Measurements from ENCODE around the gene DNAH3. TPM values are rescaled to one million over a fixed set of nuclear protein-coding genes. Genes with fewer than 3 reads are reported as not detected.

The DNAH3 gene
- total and polyA plus RNA-seq, 2 of the 8 experiments (the other 6 are each of a cell fraction or from before 2014, with no cell fraction given) = 0.57 to 0.71 TPM

DNA sequence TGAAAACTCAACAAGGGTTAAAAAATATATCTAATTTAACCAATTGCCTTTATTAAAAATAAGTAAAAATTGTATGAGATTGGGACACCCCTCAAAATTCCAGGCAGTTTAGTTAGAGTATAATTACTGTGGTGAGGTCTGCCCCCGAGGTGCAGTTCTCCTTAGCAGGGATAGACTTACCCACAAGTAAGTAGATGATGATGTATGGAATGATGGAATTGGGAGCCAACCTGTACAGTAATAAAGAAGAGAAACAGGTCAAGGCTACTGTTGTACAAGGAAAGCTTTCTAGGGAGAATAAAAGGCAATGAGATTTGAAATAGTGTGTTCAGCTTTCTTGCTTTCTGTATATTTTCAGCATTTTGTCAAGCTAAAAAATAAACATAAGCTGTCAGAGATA, 9.6 kb upstream of the DNAH3 start:
- CTCF ChIA-PET (ENCODE audit: partially characterized antibody) = interaction anchor here (0.5 to 5.8 kb wide), 6 partner anchors 26 to 1157 kb away, joined by 3 to 42 read pairs (median 4); partner anchors contain the start of gene CRYM

More for the DNA sequence above, 9.6 kb upstream of the DNAH3 start:
- DNase-seq (ENCODE audit: low read depth in 1 of 2, low spot score in 2 of 2) (no peak), FAIRE-seq (no peak)
- peaks cover 0 to 7% (median 1%) of the 10 kb centered on the region in 4 experiments; a peak in 3 of 7 replicates for H3K27me3 ChIP-seq (replicated peaks in 1 of 4; ENCODE audit: control insufficient read depth in 3 of 4, extremely low read depth in 1 of 4, insufficient read depth in 3 of 4, low read length in 3 of 4)
- H3K27ac ChIP-seq (ENCODE audit: low read depth, low read length) = no peak overlapping the region
- H3K18ac ChIP-seq (ENCODE audit: extremely low read depth, low read length) = no peak overlapping the region
- POLR2A ChIA-PET (ENCODE audit: partially characterized antibody) = interaction anchor here (0.6 to 1.2 kb wide), 2 partner anchors 12 to 20 kb away, joined by 4 to 5 read pairs; no protein-coding TSS in a partner anchor
- no peaks in the 10 kb centered on the region for H3K9me3 ChIP-seq (ENCODE audit: insufficient read depth in 2 of 2, low read depth in 1 of 2, low read length in 1 of 2)
- peaks cover 11% of the 10 kb centered on the region for H3K23me2 ChIP-seq (ENCODE audit: low read depth, low read length)
- no peak for TF ChIP-seq ASH2L (IDR thresholded peaks at IDR 0.05; ENCODE audit: low read length)
- no peak for TF ChIP-seq SUZ12 (IDR thresholded peaks at IDR 0.05; ENCODE audit: low read length)
- no peak overlapping the region for H3K56ac ChIP-seq (replicated peaks; ENCODE audit: insufficient read length, low read depth, low read length)
- peaks cover 0 to 10% (median 5%) of the 10 kb centered on the region in 4 experiments; a peak in 4 of 7 replicates for H3K4me1 ChIP-seq (replicated peaks in 1 of 4; ENCODE audit: control insufficient read depth in 3 of 4, insufficient read depth in 4 of 4, low read length in 3 of 4)
- H2BK5ac ChIP-seq (ENCODE audit: low read depth, low read length) = no peak overlapping the region
- H2AFZ ChIP-seq (ENCODE audit: low read length) = no peak overlapping the region
- no peak overlapping the region for H2BK120ac ChIP-seq (replicated peaks; ENCODE audit: low read depth, low read length)
- no peak overlapping the region for H2BK15ac ChIP-seq (ENCODE audit: low read length)
- H3K23ac ChIP-seq (ENCODE audit: insufficient read length) = no peak overlapping the region
- H3K4me2 ChIP-seq (ENCODE audit: insufficient read depth in 1 of 2, low read depth in 2 of 2, low read length in 2 of 2) = peak overlapping the region in 1 of 2 experiments; percentile 72; a peak in 2 of 4 replicates
- H3K36me3 ChIP-seq (ENCODE audit: control insufficient read depth in 2 of 4, insufficient read depth in 4 of 4, low read length in 3 of 4) = peaks cover 8 to 40% (median 27%) of the 10 kb centered on the region in 4 experiments
- peaks cover 2% of the 10 kb centered on the region; the same call in 1 of the 2 replicates for H3K79me1 ChIP-seq (ENCODE audit: low read depth, low read length)
- H3K14ac ChIP-seq (ENCODE audit: insufficient read length) = no peak overlapping the region
- peaks cover 0 to 2% of the 10 kb centered on the region in 2 experiments for H4K20me1 ChIP-seq (replicated peaks in 1 of 2; ENCODE audit: control insufficient read depth in 1 of 2, insufficient read depth in 2 of 2, low read length in 2 of 2)
- H4K5ac ChIP-seq (ENCODE audit: insufficient read length, low read depth, low read length) = no peak overlapping the region
- peak overlapping the region in 1 of 4 experiments; percentile 86; a peak in 1 of 8 replicates for H3K4me3 ChIP-seq (ENCODE audit: extremely low read depth in 1 of 4, insufficient read depth in 2 of 4, low read depth in 3 of 4, low read length in 4 of 4)
- WGBS, 2 experiments (ENCODE audit: extremely low coverage in 1 of 2, insufficient coverage in 1 of 2, insufficient read length in 1 of 2, insufficient replicate concordance in 2 of 2, low coverage in 1 of 2, low lambda C conversion rate in 2 of 2, missing lambda C conversion rate in 1 of 2) = 94% methylated on average over 1 of the region's 1 CpG; no CpG with 5 or more reads in 1 of the 2 experiments
- H3K79me2 ChIP-seq (ENCODE audit: control insufficient read depth in 1 of 2, insufficient read depth in 2 of 2, low read length in 2 of 2) = peaks cover 0 to 22% of the 10 kb centered on the region in 2 experiments; a peak in 2 of 4 replicates
- H2BK20ac ChIP-seq (ENCODE audit: low read length) = no peak overlapping the region
- H3K9ac ChIP-seq (replicated peaks in 1 of 4; ENCODE audit: extremely low read depth in 1 of 4, low read depth in 3 of 4, low read length in 3 of 4) = no peak overlapping the region
- no peak overlapping the region for H2BK12ac ChIP-seq (ENCODE audit: low read depth, low read length)
- no peak overlapping the region for H3K4ac ChIP-seq (replicated peaks; ENCODE audit: insufficient read length, low read depth, low read length)
- H4K91ac ChIP-seq (replicated peaks; ENCODE audit: insufficient read length, low read length) = no peak overlapping the region
- no peak overlapping the region for H4K8ac ChIP-seq (ENCODE audit: extremely low read depth, insufficient read depth, low read length)
- no peak overlapping the region for H2AK5ac ChIP-seq (ENCODE audit: low read depth, low read length)

All from H1 (cell line).